GM12892 (cell line): ENCODE measurements around the gene PIGX.

Experiments used
- POLR2A ChIP-seq: IDR thresholded peaks from 2 replicates; pipeline ENCODE4 v1.6.1; 2011; ENCODE audit warnings: low read depth, low read length, control low read depth
- TAF1 ChIP-seq: IDR thresholded peaks from 2 replicates; pipeline ENCODE4 v1.6.1; 2011; ENCODE audit warnings: low read depth, mild to moderate bottlenecking, control low read depth, low read length, borderline replicate concordance

- no peak for TF ChIP-seq TAF1
- no peak for TF ChIP-seq POLR2A
These were observed 41.8 kb upstream of the PIGX start for GRCh38 chr3:196670339-196670738.
